ENCODE measurements around the gene TMEM128. TPM values are rescaled to one million over a fixed set of nuclear protein-coding genes. Genes with fewer than 3 reads are reported as not detected.

The TMEM128 gene
- total and polyA plus RNA-seq, 2 of the 13 experiments (the other 11 are each of a cell fraction or from before 2014, with no cell fraction given): 19.4 to 27.9 TPM

GRCh38 chr4:4259484-4260100 lies 11.6 kb upstream of the TMEM128 start (continued):
- TF ChIP-seq RERE (CRISPR knock-in tag; IDR thresholded peaks at IDR 0.05; ENCODE audit: low read depth): peak; percentile 76
- TF ChIP-seq ZNF609 (CRISPR knock-in tag; IDR thresholded peaks at IDR 0.05; ENCODE audit: borderline replicate concordance): peak; percentile 90
- no peak for TF ChIP-seq ZBTB1 (CRISPR knock-in tag; IDR thresholded peaks at IDR 0.05; ENCODE audit: borderline replicate concordance)
- no peak for TF ChIP-seq ZNF460 (CRISPR knock-in tag; IDR thresholded peaks at IDR 0.05; ENCODE audit: borderline replicate concordance)
- TF ChIP-seq, protein P1, sequence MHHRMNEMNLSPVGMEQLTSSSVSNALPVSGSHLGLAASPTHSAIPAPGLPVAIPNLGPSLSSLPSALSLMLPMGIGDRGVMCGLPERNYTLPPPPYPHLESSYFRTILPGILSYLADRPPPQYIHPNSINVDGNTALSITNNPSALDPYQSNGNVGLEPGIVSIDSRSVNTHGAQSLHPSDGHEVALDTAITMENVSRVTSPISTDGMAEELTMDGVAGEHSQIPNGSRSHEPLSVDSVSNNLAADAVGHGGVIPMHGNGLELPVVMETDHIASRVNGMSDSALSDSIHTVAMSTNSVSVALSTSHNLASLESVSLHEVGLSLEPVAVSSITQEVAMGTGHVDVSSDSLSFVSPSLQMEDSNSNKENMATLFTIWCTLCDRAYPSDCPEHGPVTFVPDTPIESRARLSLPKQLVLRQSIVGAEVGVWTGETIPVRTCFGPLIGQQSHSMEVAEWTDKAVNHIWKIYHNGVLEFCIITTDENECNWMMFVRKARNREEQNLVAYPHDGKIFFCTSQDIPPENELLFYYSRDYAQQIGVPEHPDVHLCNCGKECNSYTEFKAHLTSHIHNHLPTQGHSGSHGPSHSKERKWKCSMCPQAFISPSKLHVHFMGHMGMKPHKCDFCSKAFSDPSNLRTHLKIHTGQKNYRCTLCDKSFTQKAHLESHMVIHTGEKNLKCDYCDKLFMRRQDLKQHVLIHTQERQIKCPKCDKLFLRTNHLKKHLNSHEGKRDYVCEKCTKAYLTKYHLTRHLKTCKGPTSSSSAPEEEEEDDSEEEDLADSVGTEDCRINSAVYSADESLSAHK (CRISPR knock-in tag; IDR thresholded peaks at IDR 0.05; ENCODE audit: borderline replicate concordance): no peak
- no peak for TF ChIP-seq PHF8 (CRISPR knock-in tag; IDR thresholded peaks at IDR 0.05)
- TF ChIP-seq HHEX (CRISPR knock-in tag; IDR thresholded peaks at IDR 0.05): peak; percentile 89
- no peak for TF ChIP-seq RARG (CRISPR knock-in tag; IDR thresholded peaks at IDR 0.05; ENCODE audit: low read depth)
- peak; percentile 80 for TF ChIP-seq SP5 (CRISPR knock-in tag; IDR thresholded peaks at IDR 0.05; ENCODE audit: borderline replicate concordance, low read depth)
- 0 out of 2 replicates have a peak, but pooled peaks have one; percentile 26 for TF ChIP-seq ZBTB38 (CRISPR knock-in tag; IDR thresholded peaks at IDR 0.05)
- TF ChIP-seq HOXA3 (CRISPR knock-in tag; IDR thresholded peaks at IDR 0.05): peak; percentile 73
- TF ChIP-seq PAWR (CRISPR knock-in tag; IDR thresholded peaks at IDR 0.05; ENCODE audit: borderline replicate concordance): no peak
- TF ChIP-seq MAFK (conservative IDR thresholded peaks at IDR 0.05 in 1 of 2, IDR thresholded peaks at IDR 0.05 in 1 of 2; ENCODE audit: low read length in 2 of 2): no peak
- TF ChIP-seq CAMTA2 (CRISPR knock-in tag; IDR thresholded peaks at IDR 0.05; ENCODE audit: borderline replicate concordance): no peak
- TF ChIP-seq PHB2 (IDR thresholded peaks at IDR 0.05; ENCODE audit: partially characterized antibody): no peak
- no peak for TF ChIP-seq KDM3A (CRISPR knock-in tag; IDR thresholded peaks at IDR 0.05; ENCODE audit: low read depth)

All from HepG2 (cell line).